ENCODE data around the gene EEFSEC. TPM values are rescaled to one million over a fixed set of nuclear protein-coding genes. Genes with fewer than 3 reads are reported as not detected.
A peak's percentile ranks its signal among the peaks of the same experiment; 100 is the strongest.

EEFSEC gene
- total RNA-seq, 1 donor from 2014 or later: 0.92 TPM

DNA sequence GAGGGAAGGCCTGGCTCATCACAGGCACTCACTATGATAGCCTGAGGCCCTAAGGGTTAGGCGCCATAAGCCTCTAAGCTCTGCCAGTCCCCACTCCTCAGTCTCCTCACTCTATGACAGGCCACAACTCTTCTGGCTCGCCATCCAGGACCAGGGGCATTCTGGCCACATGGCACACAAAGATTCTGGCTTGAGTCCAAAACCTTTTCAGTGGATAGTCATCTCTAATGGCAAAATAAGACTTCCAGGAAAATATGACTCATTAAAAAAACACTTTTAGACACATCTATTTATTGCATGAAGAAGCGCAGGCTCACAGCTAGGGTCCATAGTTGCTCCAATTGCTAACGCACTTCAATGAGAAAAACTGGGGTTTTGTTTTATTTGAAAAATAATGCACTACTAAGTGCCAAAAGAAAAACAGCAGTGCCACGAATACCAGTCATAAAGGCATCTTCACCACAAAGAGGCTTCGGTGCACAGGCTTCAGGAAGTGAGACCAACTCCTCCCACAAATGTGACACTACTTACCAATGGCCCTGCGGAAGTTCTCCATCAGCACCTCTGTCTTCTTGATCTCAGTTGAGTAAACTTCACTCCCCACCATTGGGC is 40.8 kb upstream of the EEFSEC start:
- Histone ChIP-seq H3K4me3 (no peak overlapping the region), H3K79me2 (ENCODE audit: low read depth) (peaks cover 57% of the 10 kb centered on the region), H3K4me2 (no peak overlapping the region), H2AFZ (replicated peaks) (no peak overlapping the region), H3K4me1 (no peaks in the 10 kb centered on the region), H3K27me3 (no peaks in the 10 kb centered on the region), H3K9ac (no peak overlapping the region), H4K20me1 (ENCODE audit: low read depth) (peaks cover 19% of the 10 kb centered on the region), H3K27ac (no peak overlapping the region), H3K9me3 (ENCODE audit: low read depth) (no peaks in the 10 kb centered on the region), H3F3A (ENCODE audit: low read depth) (no peaks in the 10 kb centered on the region), H3K36me3 (no peaks in the 10 kb centered on the region)
- TF ChIP-seq, protein P1, sequence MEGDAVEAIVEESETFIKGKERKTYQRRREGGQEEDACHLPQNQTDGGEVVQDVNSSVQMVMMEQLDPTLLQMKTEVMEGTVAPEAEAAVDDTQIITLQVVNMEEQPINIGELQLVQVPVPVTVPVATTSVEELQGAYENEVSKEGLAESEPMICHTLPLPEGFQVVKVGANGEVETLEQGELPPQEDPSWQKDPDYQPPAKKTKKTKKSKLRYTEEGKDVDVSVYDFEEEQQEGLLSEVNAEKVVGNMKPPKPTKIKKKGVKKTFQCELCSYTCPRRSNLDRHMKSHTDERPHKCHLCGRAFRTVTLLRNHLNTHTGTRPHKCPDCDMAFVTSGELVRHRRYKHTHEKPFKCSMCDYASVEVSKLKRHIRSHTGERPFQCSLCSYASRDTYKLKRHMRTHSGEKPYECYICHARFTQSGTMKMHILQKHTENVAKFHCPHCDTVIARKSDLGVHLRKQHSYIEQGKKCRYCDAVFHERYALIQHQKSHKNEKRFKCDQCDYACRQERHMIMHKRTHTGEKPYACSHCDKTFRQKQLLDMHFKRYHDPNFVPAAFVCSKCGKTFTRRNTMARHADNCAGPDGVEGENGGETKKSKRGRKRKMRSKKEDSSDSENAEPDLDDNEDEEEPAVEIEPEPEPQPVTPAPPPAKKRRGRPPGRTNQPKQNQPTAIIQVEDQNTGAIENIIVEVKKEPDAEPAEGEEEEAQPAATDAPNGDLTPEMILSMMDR (IDR thresholded peaks at IDR 0.05): no peak
- TF ChIP-seq EZH2phosphoT487 (IDR thresholded peaks at IDR 0.05) (no peak), EZH2 (IDR thresholded peaks at IDR 0.05) (no peak)
- H3K27me3 Mint-ChIP-seq (ENCODE audit: insufficient read depth, low read depth): no peaks in the 10 kb centered on the region
- peaks cover 17% of the 10 kb centered on the region for H3K36me3 Mint-ChIP-seq
- H3K4me3 Mint-ChIP-seq: no peak overlapping the region
- H3K27ac Mint-ChIP-seq: no peak overlapping the region
- no peaks in the 10 kb centered on the region for H3K4me1 Mint-ChIP-seq
- no peaks in the 10 kb centered on the region for H3K9me3 Mint-ChIP-seq
- DNase-seq (ENCODE audit: low spot score): no peak

DNA sequence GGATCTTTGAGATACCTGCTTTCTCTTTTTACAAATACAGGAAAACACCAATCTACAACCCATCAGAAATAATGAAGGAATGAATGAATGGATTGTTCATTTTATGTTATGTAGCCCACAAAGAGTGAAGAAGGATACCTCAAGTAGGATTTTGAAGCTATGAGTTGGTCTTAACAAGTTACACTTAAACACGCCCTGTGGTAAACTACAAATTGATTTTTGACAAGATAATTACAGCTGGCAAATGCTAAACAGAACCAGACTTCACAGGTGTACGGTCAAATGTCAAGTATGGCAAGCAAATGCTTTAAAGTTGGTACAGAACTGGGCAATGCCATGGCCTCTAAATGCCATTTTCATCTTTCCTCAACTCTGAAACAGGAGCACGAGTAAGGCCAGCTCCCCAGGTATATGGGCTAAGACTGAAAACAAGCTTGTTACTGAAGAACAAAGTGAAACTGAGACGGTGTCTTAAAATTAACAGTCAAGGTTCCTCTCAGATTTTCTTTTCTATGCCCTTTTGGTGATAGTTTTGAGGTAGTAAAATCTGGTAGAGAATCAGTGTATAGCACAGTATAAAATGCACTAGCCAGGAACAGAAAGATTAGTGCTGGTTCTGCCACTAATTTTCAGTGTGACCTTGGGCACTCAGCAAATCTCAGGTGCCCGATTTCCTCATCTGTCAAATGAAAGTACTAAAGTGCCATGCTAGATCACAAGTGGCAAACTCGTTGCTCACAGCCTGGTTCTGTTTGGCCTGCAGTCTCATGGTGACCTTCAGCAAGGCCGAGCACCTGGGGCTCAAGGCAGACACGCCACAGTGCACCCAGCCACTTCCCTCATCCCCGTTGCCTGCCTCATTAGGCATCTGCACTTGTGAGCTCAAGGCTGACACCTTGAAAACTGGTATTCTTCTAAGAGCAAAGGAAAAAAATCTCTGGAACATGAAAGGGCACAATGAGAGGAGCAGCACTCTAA is 39.2 kb upstream of the EEFSEC start:
- no peaks in the 10 kb centered on the region for H3K9me3 ChIP-seq (ENCODE audit: low read depth)
- Mint-ChIP-seq H3K9me3 (no peaks in the 10 kb centered on the region), H3K27me3 (ENCODE audit: insufficient read depth, low read depth) (no peaks in the 10 kb centered on the region), H3K36me3 (peaks cover 18% of the 10 kb centered on the region), H3K27ac (no peak overlapping the region), H3K4me3 (no peak overlapping the region), H3K4me1 (no peaks in the 10 kb centered on the region)
- peaks cover 58% of the 10 kb centered on the region for H3K79me2 ChIP-seq (ENCODE audit: low read depth)
- H3K36me3 ChIP-seq: no peaks in the 10 kb centered on the region
- no peak overlapping the region for H3K27ac ChIP-seq
- no peak overlapping the region for H3K9ac ChIP-seq
- H4K20me1 ChIP-seq (ENCODE audit: low read depth): peaks cover 20% of the 10 kb centered on the region
- no peak for DNase-seq (ENCODE audit: low spot score)
- no peak overlapping the region for H3K4me2 ChIP-seq
- H3K4me1 ChIP-seq: no peaks in the 10 kb centered on the region
- H3F3A ChIP-seq (ENCODE audit: low read depth): no peaks in the 10 kb centered on the region
- H2AFZ ChIP-seq (replicated peaks): no peak overlapping the region
- H3K27me3 ChIP-seq: no peaks in the 10 kb centered on the region
- TF ChIP-seq, protein P1 (IDR thresholded peaks at IDR 0.05): no peak
- TF ChIP-seq EZH2phosphoT487 (IDR thresholded peaks at IDR 0.05) (no peak), EZH2 (IDR thresholded peaks at IDR 0.05) (no peak)
- H3K4me3 ChIP-seq: no peak overlapping the region

DNA sequence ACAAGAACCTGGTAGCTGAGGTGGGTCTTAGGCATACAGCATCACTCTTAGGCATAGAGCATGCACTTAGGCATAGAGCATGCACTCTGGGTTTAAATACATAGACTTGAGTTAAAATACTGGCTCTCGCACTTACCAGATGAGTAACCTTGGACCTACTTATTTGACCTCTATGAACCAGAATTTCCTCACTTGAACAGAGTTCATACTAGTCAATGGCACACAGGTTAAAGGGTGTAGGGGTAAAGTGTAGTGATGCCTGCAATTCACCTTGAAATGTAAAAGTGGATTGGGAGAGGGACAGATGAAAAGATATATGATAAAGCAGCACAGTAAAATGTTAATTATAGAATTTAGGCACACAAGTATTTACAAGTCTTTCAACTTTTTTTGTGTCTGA is 31.3 kb upstream of the EEFSEC start:
- no peaks in the 10 kb centered on the region for H3K9me3 Mint-ChIP-seq
- Histone ChIP-seq H3K27ac (no peak overlapping the region), H3K4me2 (peak overlapping the region; percentile 81), H3K4me3 (no peak overlapping the region), H2AFZ (replicated peaks) (no peak overlapping the region), H3K36me3 (no peaks in the 10 kb centered on the region), H3K27me3 (no peaks in the 10 kb centered on the region), H3F3A (ENCODE audit: low read depth) (peaks cover 15% of the 10 kb centered on the region), H3K4me1 (peaks cover 6% of the 10 kb centered on the region), H3K9me3 (ENCODE audit: low read depth) (no peaks in the 10 kb centered on the region), H3K9ac (no peak overlapping the region), H3K79me2 (ENCODE audit: low read depth) (peaks cover 42% of the 10 kb centered on the region), H4K20me1 (ENCODE audit: low read depth) (peaks cover 21% of the 10 kb centered on the region)
- no peak overlapping the region for H3K27ac Mint-ChIP-seq
- no peaks in the 10 kb centered on the region for H3K27me3 Mint-ChIP-seq (ENCODE audit: insufficient read depth, low read depth)
- H3K4me3 Mint-ChIP-seq: peak overlapping the region; percentile 99
- H3K36me3 Mint-ChIP-seq: peaks cover 2% of the 10 kb centered on the region
- no peak for DNase-seq (ENCODE audit: low spot score)
- TF ChIP-seq EZH2 (IDR thresholded peaks at IDR 0.05): no peak
- TF ChIP-seq, protein P1 (IDR thresholded peaks at IDR 0.05): no peak
- no peak for TF ChIP-seq EZH2phosphoT487 (IDR thresholded peaks at IDR 0.05)
- peaks cover 23% of the 10 kb centered on the region for H3K4me1 Mint-ChIP-seq
